GM12878 (cell line): Measurements from ENCODE around the gene USB1.

ENCODE experiments used
- ATF2 ChIP-seq: IDR thresholded peaks from 2 replicates; pipeline ENCODE4 v1.6.1; 2012; ENCODE audit warnings: low read length, inconsistent platforms
- CBFB ChIP-seq: IDR thresholded peaks from 2 replicates; pipeline ENCODE4 v1.6.1; 2016; ENCODE audit warnings: antibody characterized with exemption, low read depth
- CTCF ChIP-seq, 3 experiments: IDR thresholded peaks in 2 of 3; conservative IDR thresholded peaks in 1 of 3; 2 replicates each; pipeline ENCODE4 v1.5.1; 2011; ENCODE audit warnings: low read depth in 3 of 3, low read length in 3 of 3, mild to moderate bottlenecking in 3 of 3, control low read depth in 2 of 3, moderate library complexity in 2 of 3, inconsistent platforms in 1 of 3, mixed read lengths in 1 of 3; ENCODE audit not compliant: control insufficient read depth in 2 of 3, insufficient read depth in 1 of 3; ENCODE audit errors: extremely low read depth in 1 of 3
- EGR1 ChIP-seq, 2 experiments: IDR thresholded peaks; 1 replicate in 1 of 2; 2 replicates in 1 of 2; pipeline ENCODE4 v1.6.1; 2011 to 2012; ENCODE audit warnings: low read depth in 2 of 2, low read length in 2 of 2, borderline replicate concordance in 1 of 2, mild to moderate bottlenecking in 1 of 2, moderate library complexity in 1 of 2
- EP300 ChIP-seq, 2 experiments: fragments of 150-350 bp in 1 of 2; IDR thresholded peaks; 2 replicates each; pipeline ENCODE4 v1.6.1; 2011 to 2012; ENCODE audit warnings: low read depth in 2 of 2, low read length in 2 of 2, borderline replicate concordance in 1 of 2, improper control_type of control experiment in 1 of 2, inconsistent platforms in 1 of 2; ENCODE audit not compliant: control insufficient read depth in 1 of 2
- EZH2 ChIP-seq: IDR thresholded peaks from 2 replicates; pipeline ENCODE4 v1.6.1; 2012; ENCODE audit warnings: low read depth, mild to moderate bottlenecking, control low read depth, inconsistent platforms, low read length, borderline replicate concordance; ENCODE audit not compliant: control insufficient read depth
- JUNB ChIP-seq: IDR thresholded peaks from 2 replicates; pipeline ENCODE4 v1.6.1; 2016; ENCODE audit warnings: antibody characterized with exemption, mild to moderate bottlenecking
- NBN ChIP-seq: fragments of 450-650 bp; IDR thresholded peaks from 2 replicates; pipeline ENCODE4 v1.6.1; 2016
- POLR2AphosphoS5 ChIP-seq: IDR thresholded peaks from 2 replicates; pipeline ENCODE4 v1.6.1; 2011; ENCODE audit warnings: mild to moderate bottlenecking, low read length, inconsistent platforms
- RAD21 ChIP-seq: IDR thresholded peaks from 2 replicates; pipeline ENCODE4 v1.6.1; 2011; ENCODE audit warnings: mild to moderate bottlenecking, low read depth, low read length, moderate library complexity; ENCODE audit not compliant: insufficient read depth
- TCF7 ChIP-seq: IDR thresholded peaks from 2 replicates; pipeline ENCODE4 v1.6.1; 2014; ENCODE audit warnings: antibody characterized with exemption, borderline replicate concordance
- YBX1 ChIP-seq: fragments of 450-650 bp; IDR thresholded peaks from 2 replicates; pipeline ENCODE4 v1.6.1; 2016; ENCODE audit warnings: antibody characterized with exemption

- no peak for TF ChIP-seq CTCF (IDR thresholded peaks at IDR 0.05 in 2 of 3, conservative IDR thresholded peaks at IDR 0.05 in 1 of 3; ENCODE audit: control insufficient read depth in 2 of 3, extremely low read depth in 1 of 3, insufficient read depth in 1 of 3, low read depth in 3 of 3, low read length in 3 of 3)
- TF ChIP-seq YBX1: no peak
- no peak for TF ChIP-seq EGR1 (IDR thresholded peaks at IDR 0.05; ENCODE audit: borderline replicate concordance in 1 of 2, low read depth in 2 of 2, low read length in 2 of 2)
- no peak for TF ChIP-seq ATF2
- no peak for TF ChIP-seq CBFB
- no peak for TF ChIP-seq RAD21
- no peak for TF ChIP-seq EZH2
- TF ChIP-seq JUNB: no peak
- TF ChIP-seq POLR2AphosphoS5: no peak
- TF ChIP-seq EP300 (IDR thresholded peaks at IDR 0.05; ENCODE audit: borderline replicate concordance in 1 of 2, control insufficient read depth in 1 of 2, low read depth in 2 of 2, low read length in 2 of 2): no peak
- no peak for TF ChIP-seq NBN
- no peak for TF ChIP-seq TCF7
Measured at GRCh38 chr16:57970319-57970718, 30.9 kb upstream of the USB1 start.
